ENCODE results near the gene RPS6KA2.

GRCh38 chr6:166532302-166532701 lies 94.7 kb downstream of the RPS6KA2 start:
- TF ChIP-seq CTCF (IDR thresholded peaks at IDR 0.05), result no peak
- TF ChIP-seq POLR2A (IDR thresholded peaks at IDR 0.05), result no peak
- TF ChIP-seq EP300 (IDR thresholded peaks at IDR 0.05), result no peak
